MCF 10A (cell line): ENCODE data around the gene CMTM5. TPM values are rescaled to one million over a fixed set of nuclear protein-coding genes. Genes with fewer than 3 reads are reported as not detected.

Experiments
- BruUV-seq: library from RNA; stranded (reverse); fragments of 400-500 nt; replicated peaks from 2 replicates; lab custom pipeline; 2021; lab: Mats Ljungman, UMichigan
- CTCF ChIA-PET: fragments of 300-600 bp; sonication (Branson Sonifier 250); formaldehyde crosslinking; extraction: SDS; loops from one replicate; lab custom pipeline; 2021; ENCODE audit warnings: antibody characterized with exemption, inconsistent platforms; lab: Yijun Ruan, JAX
- POLR2A ChIA-PET: fragments of 300-600, 350-650 bp; sonication (Branson Sonifier 250); formaldehyde crosslinking; extraction: SDS; loops from one replicate; lab custom pipeline; 2020; ENCODE audit warnings: antibody characterized with exemption, inconsistent platforms; lab: Yijun Ruan, JAX
- DNase-seq: peaks from one replicate; pipeline ENCODE4 v3.0.0-alpha.2; 2018; ENCODE audit not compliant: unreplicated experiment
- H3K27ac Mint-ChIP-seq: one replicate; pipeline ENCODE4 v1.8.0; 2022; ENCODE audit warnings: mild to moderate bottlenecking, low read depth, mixed read lengths; ENCODE audit not compliant: unreplicated experiment
- H3K27me3 Mint-ChIP-seq: one replicate; pipeline ENCODE4 v1.8.0; 2022; ENCODE audit warnings: mixed read lengths; ENCODE audit not compliant: insufficient read depth, unreplicated experiment
- H3K36me3 Mint-ChIP-seq: one replicate; pipeline ENCODE4 v1.8.0; 2022; ENCODE audit warnings: mild to moderate bottlenecking, moderate library complexity, mixed read lengths; ENCODE audit not compliant: insufficient read depth, unreplicated experiment
- H3K4me1 Mint-ChIP-seq: one replicate; pipeline ENCODE4 v1.8.0; 2022; ENCODE audit warnings: mixed read lengths; ENCODE audit not compliant: insufficient read depth, unreplicated experiment
- H3K4me3 Mint-ChIP-seq: one replicate; pipeline ENCODE4 v1.8.0; 2022; ENCODE audit warnings: mild to moderate bottlenecking, moderate library complexity, mixed read lengths; ENCODE audit not compliant: unreplicated experiment
- H3K9me3 Mint-ChIP-seq: one replicate; pipeline ENCODE4 v1.8.0; 2022; ENCODE audit warnings: mixed read lengths; ENCODE audit not compliant: unreplicated experiment
- CTCF ChIP-seq: fragments of 200-600 bp; IDR thresholded peaks from one replicate; pipeline ENCODE4 v1.8.0; 2022; ENCODE audit warnings: antibody characterized with exemption, mild to moderate bottlenecking; ENCODE audit not compliant: unreplicated experiment
- intact Hi-C: fragments of 100-400 bp; cut with micrococcal nuclease; formaldehyde crosslinking; loops from 2 replicates; pipeline ENCODE4 v1.14.1; 2022
- total RNA-seq: library from RNA; stranded (reverse); gene quantifications from 2 replicates; pipeline ENCODE4 v1.2.3, GENCODE V29; 2022

Gene CMTM5
- total RNA-seq, 1 experiment from 2014 or later = not detected

- no peak for TF ChIP-seq CTCF
- H3K27me3 Mint-ChIP-seq = peaks cover 46% of the 10 kb centered on the region
- no peaks in the 10 kb centered on the region for H3K4me1 Mint-ChIP-seq
- no peaks in the 10 kb centered on the region for H3K9me3 Mint-ChIP-seq
- H3K4me3 Mint-ChIP-seq = no peak overlapping the region
- H3K27ac Mint-ChIP-seq = no peak overlapping the region
- BruUV-seq = no TSS peak
- no peaks in the 10 kb centered on the region for H3K36me3 Mint-ChIP-seq
- POLR2A ChIA-PET = interaction anchor here (0.6 kb wide), 1 partner anchor 638 kb away, joined by 3 read pairs; no protein-coding TSS in a partner anchor
- CTCF ChIA-PET = interaction anchor here (0.6 to 1.7 kb wide), 9 partner anchors 10 to 1048 kb away, joined by 3 to 7 read pairs (median 3); no protein-coding TSS in a partner anchor
- no peak for DNase-seq
- intact Hi-C loops = no loop called here
Measured at GRCh38 chr14:23375527-23376251, 1.2 kb upstream of the CMTM5 start.

GRCh38 chr14:23377198-23377550 lies 328 bp downstream of the CMTM5 start:
- H3K36me3 Mint-ChIP-seq = no peaks in the 10 kb centered on the region

GRCh38 chr14:23377573-23378563 lies 1.0 kb downstream of the CMTM5 start:
- Mint-ChIP-seq H3K36me3 (no peaks in the 10 kb centered on the region), H3K27me3 (peaks cover 49% of the 10 kb centered on the region), H3K27ac (no peak overlapping the region), H3K4me3 (no peak overlapping the region), H3K4me1 (no peaks in the 10 kb centered on the region), H3K9me3 (no peaks in the 10 kb centered on the region)
- TF ChIP-seq CTCF = no peak
- ChIA-PET CTCF (interaction anchor here (0.6 to 4.0 kb wide), 6 partner anchors 14 to 121 kb away, joined by 3 to 74 read pairs (median 4); partner anchors contain the start of gene NGDN), POLR2A (no interaction called here)
- no TSS peak for BruUV-seq
- no peak for DNase-seq
- intact Hi-C loops = no loop called here

More at GRCh38 chr14:23377198-23377550, 328 bp downstream of the CMTM5 start:
- DNase-seq = no peak
- intact Hi-C loops = no loop called here
- BruUV-seq = no TSS peak
- CTCF ChIA-PET = interaction anchor here (0.6 to 1.4 kb wide), 4 partner anchors 9 to 120 kb away, joined by 3 to 4 read pairs (median 3); no protein-coding TSS in a partner anchor
- peaks cover 46% of the 10 kb centered on the region for H3K27me3 Mint-ChIP-seq
- POLR2A ChIA-PET = no interaction called here
- H3K9me3 Mint-ChIP-seq = no peaks in the 10 kb centered on the region
- H3K4me1 Mint-ChIP-seq = no peaks in the 10 kb centered on the region
- no peak for TF ChIP-seq CTCF
- H3K4me3 Mint-ChIP-seq = no peak overlapping the region
- no peak overlapping the region for H3K27ac Mint-ChIP-seq
